ENCODE measurements around the gene TEX51.

Gene TEX51

GRCh38 chr2:126894585-126895182 is 4.0 kb upstream of the TEX51 start:
- no peak for TF ChIP-seq CTCF (conservative IDR thresholded peaks at IDR 0.05; ENCODE audit: control insufficient read depth, insufficient read depth, low read depth, low read length)
- DNase-seq (ENCODE audit: low read depth) = no peak
- H3K4me3 ChIP-seq (ENCODE audit: control insufficient read depth, low read depth, low read length) = no peak overlapping the region

GRCh38 chr2:126895336-126895735 is 3.4 kb upstream of the TEX51 start:
- no peak for TF ChIP-seq CTCF (conservative IDR thresholded peaks at IDR 0.05; ENCODE audit: control insufficient read depth, insufficient read depth, low read depth, low read length)
- no peak overlapping the region for H3K4me3 ChIP-seq (ENCODE audit: control insufficient read depth, low read depth, low read length)
- no peak for DNase-seq (ENCODE audit: low read depth)

- H3K4me3 ChIP-seq (ENCODE audit: control insufficient read depth, low read depth, low read length) = no peak overlapping the region
- no peak for TF ChIP-seq CTCF (conservative IDR thresholded peaks at IDR 0.05; ENCODE audit: control insufficient read depth, insufficient read depth, low read depth, low read length)
- DNase-seq (ENCODE audit: low read depth) = no peak
These were observed 2.2 kb upstream of the TEX51 start for GRCh38 chr2:126896471-126896870.

GRCh38 chr2:126899616-126900185 is 1.0 kb downstream of the TEX51 start:
- H3K4me3 ChIP-seq (ENCODE audit: control insufficient read depth, low read depth, low read length) = no peak overlapping the region
- no peak for TF ChIP-seq CTCF (conservative IDR thresholded peaks at IDR 0.05; ENCODE audit: control insufficient read depth, insufficient read depth, low read depth, low read length)
- DNase-seq (ENCODE audit: low read depth) = no peak

GRCh38 chr2:126900646-126901319 is 2.1 kb downstream of the TEX51 start:
- TF ChIP-seq CTCF (conservative IDR thresholded peaks at IDR 0.05; ENCODE audit: control insufficient read depth, insufficient read depth, low read depth, low read length) = no peak
- DNase-seq (ENCODE audit: low read depth) = no peak
- H3K4me3 ChIP-seq (ENCODE audit: control insufficient read depth, low read depth, low read length) = no peak overlapping the region

GRCh38 chr2:126901459-126901858 is 2.8 kb downstream of the TEX51 start:
- no peak for DNase-seq (ENCODE audit: low read depth)
- TF ChIP-seq CTCF (conservative IDR thresholded peaks at IDR 0.05; ENCODE audit: control insufficient read depth, insufficient read depth, low read depth, low read length) = no peak
- no peak overlapping the region for H3K4me3 ChIP-seq (ENCODE audit: control insufficient read depth, low read depth, low read length)
